GM23338 (cell line): ENCODE measurements around the gene FRMD4A. TPM values are rescaled to one million over a fixed set of nuclear protein-coding genes. Genes with fewer than 3 reads are reported as not detected.

Source experiments
- ATAC-seq: fragments of 200-7000 bp; cut with Tn5 transposase; 3 replicates; pipeline ENCODE4 v1.9.1; 2020
- DNase-seq: peaks from one replicate; pipeline ENCODE4 v3.0.0-alpha.2; 2015; ENCODE audit warnings: low spot score
- H2AFZ ChIP-seq: fragments of 200-600 bp; sonication (generic); 2 replicates; pipeline ENCODE4 v1.8.0; 2016; ENCODE audit warnings: antibody characterized with exemption, mild to moderate bottlenecking, moderate library complexity
- H3F3A ChIP-seq: fragments of 200-600 bp; sonication (generic); replicated peaks from 2 replicates; pipeline ENCODE4 v1.8.0; 2017; ENCODE audit warnings: antibody characterized with exemption, mixed run types, low read depth
- H3K27ac ChIP-seq: fragments of 200-600 bp; sonication (generic); 2 replicates; pipeline ENCODE4 v1.6.1; 2016; ENCODE audit warnings: low read depth
- H3K27me3 ChIP-seq: fragments of 200-600 bp; sonication (generic); 2 replicates; pipeline ENCODE4 v1.8.0; 2016; ENCODE audit warnings: mild to moderate bottlenecking, mixed run types, moderate library complexity; ENCODE audit not compliant: insufficient read depth
- H3K36me3 ChIP-seq: fragments of 200-600 bp; sonication (generic); 2 replicates; pipeline ENCODE4 v1.8.0; 2016; ENCODE audit warnings: mild to moderate bottlenecking; ENCODE audit not compliant: insufficient read depth
- H3K4me1 ChIP-seq: fragments of 200-600 bp; sonication (generic); 2 replicates; pipeline ENCODE4 v1.8.0; 2016; ENCODE audit warnings: mild to moderate bottlenecking, moderate library complexity; ENCODE audit not compliant: insufficient read depth
- H3K4me2 ChIP-seq: fragments of 200-600 bp; sonication (generic); 2 replicates; pipeline ENCODE4 v1.7.1; 2017; ENCODE audit warnings: mixed run types
- H3K4me3 ChIP-seq: fragments of 200-600 bp; sonication (generic); 2 replicates; pipeline ENCODE4 v1.6.1; 2016; ENCODE audit warnings: mixed run types
- H3K79me2 ChIP-seq: fragments of 200-600 bp; sonication (generic); replicated peaks from 2 replicates; pipeline ENCODE4 v1.8.0; 2017; ENCODE audit warnings: mild to moderate bottlenecking; ENCODE audit not compliant: insufficient read depth
- H3K9me2 ChIP-seq: fragments of 200-600 bp; sonication (generic); 2 replicates; pipeline ENCODE4 v1.8.0; 2017; ENCODE audit not compliant: insufficient read depth
- H4K20me1 ChIP-seq: fragments of 200-600 bp; sonication (generic); replicated peaks from 2 replicates; pipeline ENCODE4 v1.8.0; 2017; ENCODE audit warnings: mild to moderate bottlenecking; ENCODE audit not compliant: insufficient read depth
- H3K27ac Mint-ChIP-seq: 2 replicates; pipeline ENCODE4 v1.8.0; 2020; ENCODE audit warnings: inconsistent platforms, mild to moderate bottlenecking, moderate library complexity, mixed read lengths
- H3K27me3 Mint-ChIP-seq: 3 replicates; pipeline ENCODE4 v1.8.0; 2022; ENCODE audit warnings: low read depth, mild to moderate bottlenecking, moderate library complexity, mixed read lengths, inconsistent platforms; ENCODE audit not compliant: insufficient read depth, poor library complexity
- H3K36me3 Mint-ChIP-seq: 3 replicates; pipeline ENCODE4 v1.8.0; 2021; ENCODE audit warnings: low read depth, mild to moderate bottlenecking, inconsistent platforms, moderate library complexity, mixed read lengths
- H3K4me1 Mint-ChIP-seq: 3 replicates; pipeline ENCODE4 v1.8.0; 2020; ENCODE audit warnings: mild to moderate bottlenecking, inconsistent platforms, mixed read lengths
- H3K4me3 Mint-ChIP-seq: 3 replicates; pipeline ENCODE4 v1.8.0; 2021; ENCODE audit warnings: moderate library complexity, mild to moderate bottlenecking, inconsistent platforms, mixed read lengths
- H3K9me3 Mint-ChIP-seq: 3 replicates; pipeline ENCODE4 v1.8.0; 2020; ENCODE audit warnings: moderate library complexity, mild to moderate bottlenecking, inconsistent platforms, mixed read lengths
- CREB1 ChIP-seq: fragments of 250-450 bp; sonication (Bioruptor Pico); IDR thresholded peaks from 2 replicates; pipeline ENCODE4 v1.5.0; 2020; ENCODE audit warnings: low read depth, mild to moderate bottlenecking, moderate library complexity
- EZH2 ChIP-seq: fragments of 200-600 bp; sonication (generic); IDR thresholded peaks from one replicate; pipeline ENCODE4 v1.8.0; 2017; ENCODE audit warnings: antibody characterized with exemption, mild to moderate bottlenecking, low read depth; ENCODE audit not compliant: unreplicated experiment
- EZH2phosphoT487 ChIP-seq: fragments of 200-600 bp; sonication (generic); IDR thresholded peaks from one replicate; pipeline ENCODE4 v1.8.1; 2018; ENCODE audit warnings: antibody characterized with exemption; ENCODE audit not compliant: unreplicated experiment
- JUNB ChIP-seq: IDR thresholded peaks from one replicate; pipeline ENCODE4 v1.6.1; 2016; ENCODE audit warnings: antibody characterized with exemption; ENCODE audit not compliant: unreplicated experiment
- NANOG ChIP-seq: IDR thresholded peaks from 2 replicates; pipeline ENCODE4 v1.6.1; 2016; ENCODE audit warnings: antibody characterized with exemption, borderline replicate concordance
- POLR2AphosphoS5 ChIP-seq: IDR thresholded peaks from 2 replicates; pipeline ENCODE4 v1.6.1; 2016; ENCODE audit warnings: antibody characterized with exemption, low read depth
- STAT1 ChIP-seq: IDR thresholded peaks from one replicate; pipeline ENCODE4 v1.6.1; 2016; ENCODE audit warnings: antibody characterized with exemption; ENCODE audit not compliant: unreplicated experiment
- ZNF114 ChIP-seq: fragments of 250-450 bp; sonication (Bioruptor Pico); IDR thresholded peaks from 2 replicates; pipeline ENCODE4 v1.5.0; 2020; ENCODE audit warnings: mild to moderate bottlenecking, moderate library complexity
- ZNF331 ChIP-seq: fragments of 250-450 bp; sonication (Bioruptor Pico); IDR thresholded peaks from 2 replicates; pipeline ENCODE4 v1.5.0; 2020; ENCODE audit warnings: low read depth, mild to moderate bottlenecking, moderate library complexity
- ZNF462 ChIP-seq: fragments of 250-450 bp; sonication (Bioruptor Pico); IDR thresholded peaks from 2 replicates; pipeline ENCODE4 v1.5.0; 2020; ENCODE audit warnings: mild to moderate bottlenecking, moderate library complexity
- polyA plus RNA-seq: library from polyadenylated mRNA; unstranded; fragments of >200 nt; fragmentation: Nextera tagmentation; extraction: Ambion mirVana; gene quantifications from 2 replicates; pipeline ENCODE4 v1.2.1, GENCODE V29; 2016
- total RNA-seq: library from RNA; depleted of rRNA; stranded (reverse); fragments of >200 nt; shearing (Covaris generic); gene quantifications from 2 replicates; pipeline ENCODE4 v1.2.3, GENCODE V29; 2014
- TF ChIP-seq, protein P1 (sequence below): IDR thresholded peaks from 2 replicates; pipeline ENCODE4 v1.6.1; 2016; ENCODE audit warnings: antibody characterized with exemption
- TF ChIP-seq, protein P2 (sequence below), 2 experiments: fragments of 200-600 bp in 1 of 2; sonication (generic) in 1 of 2; conservative IDR thresholded peaks; 2 replicates each; pipeline versions ENCODE4 v1.5.1 to v1.6.1; 2016 to 2017; ENCODE audit warnings: antibody characterized with exemption in 2 of 2, low read depth in 2 of 2, mild to moderate bottlenecking in 2 of 2, moderate library complexity in 1 of 2

Gene FRMD4A
- total and polyA plus RNA-seq, 2 experiments from 2014 or later = 14.0 to 20.1 TPM

GRCh38 chr10:13629116-13629515 is 701.6 kb downstream of the FRMD4A start:
- H3F3A ChIP-seq = no peaks in the 10 kb centered on the region
- H3K4me3 ChIP-seq = no peak overlapping the region
- ATAC-seq = no peak
- no peak for DNase-seq
- no peaks in the 10 kb centered on the region for H3K36me3 ChIP-seq
- Mint-ChIP-seq H3K27me3 (no peaks in the 10 kb centered on the region), H3K9me3 (no peaks in the 10 kb centered on the region), H3K4me1 (peaks cover 7% of the 10 kb centered on the region), H3K4me3 (no peak overlapping the region), H3K36me3 (no peaks in the 10 kb centered on the region), H3K27ac (no peak overlapping the region)
- H3K27me3 ChIP-seq = no peaks in the 10 kb centered on the region
- no peak overlapping the region for H3K4me2 ChIP-seq
- no peaks in the 10 kb centered on the region for H3K79me2 ChIP-seq
- H3K27ac ChIP-seq = no peak overlapping the region
- peaks cover 17% of the 10 kb centered on the region for H3K4me1 ChIP-seq
- no peak overlapping the region for H2AFZ ChIP-seq
- H3K9me2 ChIP-seq = no peaks in the 10 kb centered on the region
- no peaks in the 10 kb centered on the region for H4K20me1 ChIP-seq
- TF ChIP-seq ZNF462 (CRISPR knock-in tag) (no peak), EZH2 (no peak)

DNA sequence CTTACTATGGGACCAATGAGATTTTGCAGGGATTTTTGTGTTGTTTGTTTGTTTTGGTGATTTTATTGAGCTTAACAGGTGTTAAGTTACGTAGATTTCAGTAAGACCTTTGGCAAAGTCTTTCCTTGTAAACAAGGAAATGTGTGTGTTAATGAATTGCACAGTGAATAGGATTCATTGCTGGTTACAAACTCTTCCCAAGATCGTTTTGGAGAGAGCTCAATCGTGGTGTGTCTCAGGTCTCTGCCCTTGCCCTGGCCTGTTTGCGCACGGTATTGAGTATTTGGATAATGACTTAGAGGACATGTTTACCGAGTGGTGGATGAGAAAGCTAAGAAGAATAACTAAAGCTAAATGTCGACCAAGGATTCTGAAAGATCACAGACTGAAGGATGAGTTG is 702.1 kb downstream of the FRMD4A start:
- H3K27ac ChIP-seq = no peak overlapping the region
- H3K4me1 Mint-ChIP-seq = peaks cover 7% of the 10 kb centered on the region
- H4K20me1 ChIP-seq = no peaks in the 10 kb centered on the region
- H3K9me2 ChIP-seq = no peaks in the 10 kb centered on the region
- H3K36me3 ChIP-seq = no peaks in the 10 kb centered on the region
- H3K36me3 Mint-ChIP-seq = no peaks in the 10 kb centered on the region
- H3K4me3 ChIP-seq = no peak overlapping the region
- no peaks in the 10 kb centered on the region for H3K9me3 Mint-ChIP-seq
- H3K27me3 Mint-ChIP-seq = no peaks in the 10 kb centered on the region
- DNase-seq (no peak), ATAC-seq (no peak)
- H3F3A ChIP-seq = no peaks in the 10 kb centered on the region
- H3K4me3 Mint-ChIP-seq = no peak overlapping the region
- H2AFZ ChIP-seq = no peak overlapping the region
- peak overlapping the region; percentile 83 for H3K27ac Mint-ChIP-seq
- H3K79me2 ChIP-seq = no peaks in the 10 kb centered on the region
- no peak overlapping the region for H3K4me2 ChIP-seq
- H3K4me1 ChIP-seq = peaks cover 17% of the 10 kb centered on the region
- no peaks in the 10 kb centered on the region for H3K27me3 ChIP-seq
- TF ChIP-seq JUNB (no peak), ZNF331 (CRISPR knock-in tag) (no peak), STAT1 (no peak), EZH2 (no peak), EZH2phosphoT487 (no peak), NANOG (no peak), CREB1 (CRISPR knock-in tag) (no peak), POLR2AphosphoS5 (no peak), ZNF114 (no peak)
- TF ChIP-seq, protein P1, sequence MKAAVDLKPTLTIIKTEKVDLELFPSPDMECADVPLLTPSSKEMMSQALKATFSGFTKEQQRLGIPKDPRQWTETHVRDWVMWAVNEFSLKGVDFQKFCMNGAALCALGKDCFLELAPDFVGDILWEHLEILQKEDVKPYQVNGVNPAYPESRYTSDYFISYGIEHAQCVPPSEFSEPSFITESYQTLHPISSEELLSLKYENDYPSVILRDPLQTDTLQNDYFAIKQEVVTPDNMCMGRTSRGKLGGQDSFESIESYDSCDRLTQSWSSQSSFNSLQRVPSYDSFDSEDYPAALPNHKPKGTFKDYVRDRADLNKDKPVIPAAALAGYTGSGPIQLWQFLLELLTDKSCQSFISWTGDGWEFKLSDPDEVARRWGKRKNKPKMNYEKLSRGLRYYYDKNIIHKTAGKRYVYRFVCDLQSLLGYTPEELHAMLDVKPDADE = no peak
- TF ChIP-seq, protein P2, sequence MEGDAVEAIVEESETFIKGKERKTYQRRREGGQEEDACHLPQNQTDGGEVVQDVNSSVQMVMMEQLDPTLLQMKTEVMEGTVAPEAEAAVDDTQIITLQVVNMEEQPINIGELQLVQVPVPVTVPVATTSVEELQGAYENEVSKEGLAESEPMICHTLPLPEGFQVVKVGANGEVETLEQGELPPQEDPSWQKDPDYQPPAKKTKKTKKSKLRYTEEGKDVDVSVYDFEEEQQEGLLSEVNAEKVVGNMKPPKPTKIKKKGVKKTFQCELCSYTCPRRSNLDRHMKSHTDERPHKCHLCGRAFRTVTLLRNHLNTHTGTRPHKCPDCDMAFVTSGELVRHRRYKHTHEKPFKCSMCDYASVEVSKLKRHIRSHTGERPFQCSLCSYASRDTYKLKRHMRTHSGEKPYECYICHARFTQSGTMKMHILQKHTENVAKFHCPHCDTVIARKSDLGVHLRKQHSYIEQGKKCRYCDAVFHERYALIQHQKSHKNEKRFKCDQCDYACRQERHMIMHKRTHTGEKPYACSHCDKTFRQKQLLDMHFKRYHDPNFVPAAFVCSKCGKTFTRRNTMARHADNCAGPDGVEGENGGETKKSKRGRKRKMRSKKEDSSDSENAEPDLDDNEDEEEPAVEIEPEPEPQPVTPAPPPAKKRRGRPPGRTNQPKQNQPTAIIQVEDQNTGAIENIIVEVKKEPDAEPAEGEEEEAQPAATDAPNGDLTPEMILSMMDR (conservative IDR thresholded peaks at IDR 0.05; ENCODE audit: low read depth in 2 of 2) = no peak
